Fibroblast of villous mesenchyme (primary cell): ENCODE measurements around the gene MMP3. TPM values are rescaled to one million over a fixed set of nuclear protein-coding genes. Genes with fewer than 3 reads are reported as not detected.

ENCODE experiments used
- DNase-seq: peaks from one replicate; pipeline ENCODE4 v3.0.0-alpha.2; 2010; ENCODE audit warnings: low read depth
- H3K4me3 ChIP-seq: 2 replicates; pipeline ENCODE4 v1.5.1; 2011; ENCODE audit warnings: low read depth, mild to moderate bottlenecking, low read length
- CTCF ChIP-seq: IDR thresholded peaks from 2 replicates; pipeline ENCODE4 v1.5.1; 2012; ENCODE audit warnings: low read depth, mild to moderate bottlenecking, low read length; ENCODE audit not compliant: insufficient read depth
- total RNA-seq: library from RNA; depleted of rRNA; stranded (reverse); fragments of >200 nt; gene quantifications from 2 replicates; pipeline ENCODE4 v1.2.3, GENCODE V29; 2012

Gene MMP3
- total RNA-seq, result 39.7 and 181 TPM in 2 replicates

GRCh38 chr11:102843489-102843888, at the start of gene MMP3:
Gene MMP3 (minus strand): TSS chr11:102843609. CDS start chr11:102843546, 63 bp downstream.
- H3K4me3 ChIP-seq, result no peak within 1 kb of the TSS
- TF ChIP-seq CTCF, result no peak
- no peak for DNase-seq

GRCh38 chr11:102891736-102892135, 48.3 kb upstream of the MMP3 start:
- DNase-seq, result no peak
- H3K4me3 ChIP-seq, result no peak overlapping the region
- no peak for TF ChIP-seq CTCF

GRCh38 chr11:102886999-102887398, 43.6 kb upstream of the MMP3 start:
- TF ChIP-seq CTCF, result no peak
- no peak overlapping the region for H3K4me3 ChIP-seq
- peak; percentile 7 for DNase-seq

- no peak for TF ChIP-seq CTCF
- no peak overlapping the region for H3K4me3 ChIP-seq
- no peak for DNase-seq
Observed at GRCh38 chr11:102883141-102883540, 39.7 kb upstream of the MMP3 start.

GRCh38 chr11:102882389-102883024, 39.1 kb upstream of the MMP3 start:
- TF ChIP-seq CTCF, result no peak
- no peak overlapping the region for H3K4me3 ChIP-seq
- peak; percentile 33 for DNase-seq

GRCh38 chr11:102879801-102880200, 36.4 kb upstream of the MMP3 start:
- H3K4me3 ChIP-seq, result no peak overlapping the region
- TF ChIP-seq CTCF, result no peak
- DNase-seq, result no peak

GRCh38 chr11:102878595-102878994, 35.2 kb upstream of the MMP3 start:
- H3K4me3 ChIP-seq, result no peak overlapping the region
- TF ChIP-seq CTCF, result no peak
- no peak for DNase-seq
